Astrocyte (in vitro differentiated cells and primary cell): ENCODE measurements around the gene PRKG1.

Source experiments
- CTCF ChIP-seq: IDR thresholded peaks from 2 replicates; pipeline ENCODE4 v1.5.1; 2011; ENCODE audit warnings: low read depth, mild to moderate bottlenecking, inconsistent platforms, low read length, moderate library complexity; ENCODE audit not compliant: insufficient read depth
- EZH2 ChIP-seq: IDR thresholded peaks from 2 replicates; pipeline ENCODE4 v1.6.1; 2012; ENCODE audit warnings: mild to moderate bottlenecking, low read length, inconsistent platforms; ENCODE audit not compliant: insufficient read depth

- TF ChIP-seq CTCF, result no peak
- TF ChIP-seq EZH2, result no peak
Measured at GRCh38 chr10:51092402-51092801, 18.1 kb downstream of the PRKG1 start.
